ENCODE results near the gene CCDC92.

Gene CCDC92

GRCh38 chr12:123941000-123941399, 31.6 kb downstream of the CCDC92 start:
- H3K4me3 ChIP-seq (ENCODE audit: low read length), result no peak overlapping the region
- DNase-seq (ENCODE audit: low read depth), result no peak
- TF ChIP-seq, protein P1, sequence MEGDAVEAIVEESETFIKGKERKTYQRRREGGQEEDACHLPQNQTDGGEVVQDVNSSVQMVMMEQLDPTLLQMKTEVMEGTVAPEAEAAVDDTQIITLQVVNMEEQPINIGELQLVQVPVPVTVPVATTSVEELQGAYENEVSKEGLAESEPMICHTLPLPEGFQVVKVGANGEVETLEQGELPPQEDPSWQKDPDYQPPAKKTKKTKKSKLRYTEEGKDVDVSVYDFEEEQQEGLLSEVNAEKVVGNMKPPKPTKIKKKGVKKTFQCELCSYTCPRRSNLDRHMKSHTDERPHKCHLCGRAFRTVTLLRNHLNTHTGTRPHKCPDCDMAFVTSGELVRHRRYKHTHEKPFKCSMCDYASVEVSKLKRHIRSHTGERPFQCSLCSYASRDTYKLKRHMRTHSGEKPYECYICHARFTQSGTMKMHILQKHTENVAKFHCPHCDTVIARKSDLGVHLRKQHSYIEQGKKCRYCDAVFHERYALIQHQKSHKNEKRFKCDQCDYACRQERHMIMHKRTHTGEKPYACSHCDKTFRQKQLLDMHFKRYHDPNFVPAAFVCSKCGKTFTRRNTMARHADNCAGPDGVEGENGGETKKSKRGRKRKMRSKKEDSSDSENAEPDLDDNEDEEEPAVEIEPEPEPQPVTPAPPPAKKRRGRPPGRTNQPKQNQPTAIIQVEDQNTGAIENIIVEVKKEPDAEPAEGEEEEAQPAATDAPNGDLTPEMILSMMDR (conservative IDR thresholded peaks at IDR 0.05; ENCODE audit: low read depth, low read length), result no peak

DNA sequence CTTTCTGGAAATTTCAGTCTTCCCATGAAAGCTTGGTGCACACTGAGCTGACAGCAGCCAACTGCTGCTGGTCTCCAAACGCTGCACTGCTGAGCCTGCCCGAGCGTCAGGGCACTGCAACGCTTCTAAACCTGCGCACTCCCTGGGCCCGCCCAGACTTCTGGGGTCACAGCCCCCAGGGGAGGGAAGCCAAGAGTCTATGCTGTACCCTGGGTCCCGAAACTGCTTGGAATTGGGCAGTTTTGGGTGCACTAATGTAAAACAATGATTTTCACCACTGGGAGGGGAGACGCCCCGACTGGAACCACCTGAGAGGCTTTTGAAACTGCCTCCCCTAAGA, 32.0 kb downstream of the CCDC92 start:
- TF ChIP-seq, protein P1 (conservative IDR thresholded peaks at IDR 0.05; ENCODE audit: low read depth, low read length), result no peak
- DNase-seq (ENCODE audit: low read depth), result no peak
- H3K4me3 ChIP-seq (ENCODE audit: low read length), result no peak overlapping the region

- no peak for DNase-seq (ENCODE audit: low read depth)
- TF ChIP-seq, protein P1 (conservative IDR thresholded peaks at IDR 0.05; ENCODE audit: low read depth, low read length), result no peak
- H3K4me3 ChIP-seq (ENCODE audit: low read length), result no peak overlapping the region
Observed at GRCh38 chr12:123939716-123940626, 32.7 kb downstream of the CCDC92 start.

- H3K4me3 ChIP-seq (ENCODE audit: low read length), result no peak overlapping the region
- TF ChIP-seq, protein P1 (conservative IDR thresholded peaks at IDR 0.05; ENCODE audit: low read depth, low read length), result peak; percentile 69
- no peak for DNase-seq (ENCODE audit: low read depth)
Observed at GRCh38 chr12:123938679-123939480, 33.8 kb downstream of the CCDC92 start.

DNA sequence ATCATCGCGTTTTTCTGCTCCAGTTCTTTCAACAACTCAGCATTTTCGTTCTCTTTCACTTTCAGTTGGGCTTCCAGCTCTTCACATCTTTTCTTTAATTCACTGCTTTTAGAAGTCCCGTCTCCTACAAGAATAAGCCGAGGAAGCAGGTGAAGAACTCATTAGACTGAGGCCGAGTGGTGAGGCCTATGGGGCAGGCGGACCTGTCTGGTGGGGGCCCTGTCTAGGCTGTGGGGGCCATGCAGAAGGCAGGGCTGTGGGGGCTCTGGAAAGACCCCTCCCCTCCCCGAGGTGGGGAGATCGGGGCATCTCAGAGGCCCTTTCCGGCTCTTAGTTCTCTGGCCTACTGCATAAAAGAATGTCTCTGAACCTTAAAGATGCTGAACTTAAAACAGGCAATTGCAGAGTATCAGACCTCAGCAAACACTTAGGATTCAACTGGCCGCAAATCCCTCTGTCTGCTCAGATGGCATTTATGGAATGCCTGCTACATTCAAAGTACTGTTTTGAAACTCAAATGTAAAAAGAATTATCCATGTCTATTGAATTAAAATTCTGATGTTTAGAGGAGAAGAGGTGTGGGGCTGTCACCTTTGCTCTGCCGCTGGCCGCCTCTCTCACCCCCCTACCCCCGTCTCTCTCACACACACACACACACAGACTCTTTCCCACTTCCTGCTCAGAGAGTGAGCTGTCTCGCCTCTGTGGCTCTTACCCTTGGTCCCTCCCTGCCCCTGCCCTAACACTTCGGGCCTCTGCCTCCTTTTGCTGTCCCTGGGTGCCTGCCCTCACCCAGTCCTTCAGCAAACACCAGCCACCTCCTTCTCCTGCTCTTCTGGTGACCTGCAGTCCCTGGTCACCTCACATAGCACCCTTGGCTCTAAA, 34.7 kb downstream of the CCDC92 start:
- DNase-seq (ENCODE audit: low read depth), result peak; percentile 27
- TF ChIP-seq, protein P1 (conservative IDR thresholded peaks at IDR 0.05; ENCODE audit: low read depth, low read length), result no peak
- no peak overlapping the region for H3K4me3 ChIP-seq (ENCODE audit: low read length)

GRCh38 chr12:123936956-123937706, 35.5 kb downstream of the CCDC92 start:
- no peak overlapping the region for H3K4me3 ChIP-seq (ENCODE audit: low read length)
- no peak for DNase-seq (ENCODE audit: low read depth)
- TF ChIP-seq, protein P1 (conservative IDR thresholded peaks at IDR 0.05; ENCODE audit: low read depth, low read length), result no peak
